OCI-LY7 (cell line): ENCODE data around the gene LDHD. TPM values are rescaled to one million over a fixed set of nuclear protein-coding genes. Genes with fewer than 3 reads are reported as not detected.

Experiments
- BruUV-seq: library from RNA; stranded (reverse); fragments of 400-500 nt; replicated peaks from 2 replicates; lab custom pipeline; 2021; lab: Mats Ljungman, UMichigan
- CTCF ChIA-PET: fragments of 300-600 bp; sonication (Branson Sonifier 250); formaldehyde crosslinking; loops from one replicate; lab custom pipeline; 2022; ENCODE audit warnings: antibody characterized with exemption; ENCODE audit not compliant: unreplicated experiment; lab: Charles Lee
- POLR2A ChIA-PET: fragments of 300-600 bp; sonication (Branson Sonifier 250); formaldehyde crosslinking; loops from one replicate; lab custom pipeline; 2022; ENCODE audit warnings: antibody characterized with exemption; lab: Charles Lee
- DNase-seq: peaks from one replicate; pipeline ENCODE4 v3.0.0-alpha.2; 2015; ENCODE audit warnings: low spot score
- H2AFZ ChIP-seq: fragments of 200-600 bp; sonication (generic), shearing (Covaris generic); 2 replicates; pipeline ENCODE4 v1.6.1; 2014; ENCODE audit warnings: mild to moderate bottlenecking, antibody characterized with exemption, low read length, moderate library complexity
- H3K27ac ChIP-seq: fragments of 200-600 bp; sonication (generic); 2 replicates; pipeline ENCODE4 v1.5.1; 2014; ENCODE audit warnings: mixed run types, low read depth, mild to moderate bottlenecking, moderate library complexity, low read length, inconsistent platforms; ENCODE audit not compliant: poor library complexity, severe bottlenecking
- H3K36me3 ChIP-seq: fragments of 200-600 bp; sonication (generic); 2 replicates; pipeline ENCODE4 v1.6.1; 2014; ENCODE audit warnings: mild to moderate bottlenecking, antibody characterized with exemption, low read length, moderate library complexity, mixed read lengths; ENCODE audit not compliant: insufficient read depth
- H3K4me1 ChIP-seq: fragments of 200-600 bp; sonication (generic); 2 replicates; pipeline ENCODE4 v1.5.1; 2014; ENCODE audit warnings: mild to moderate bottlenecking, low read length; ENCODE audit not compliant: insufficient read depth, poor library complexity, severe bottlenecking
- H3K4me2 ChIP-seq: fragments of 200-600 bp; sonication (generic); 2 replicates; pipeline ENCODE4 v1.6.1; 2014; ENCODE audit warnings: mild to moderate bottlenecking, low read length
- H3K4me3 ChIP-seq: fragments of 200-600 bp; sonication (generic); 2 replicates; pipeline ENCODE4 v1.5.1; 2014; ENCODE audit warnings: mild to moderate bottlenecking, low read depth, low read length; ENCODE audit not compliant: poor library complexity, severe bottlenecking
- H3K79me2 ChIP-seq: fragments of 200-600 bp; sonication (generic); 2 replicates; pipeline ENCODE4 v1.6.1; 2016; ENCODE audit warnings: low read depth, mild to moderate bottlenecking, low read length, moderate library complexity, mixed read lengths; ENCODE audit not compliant: insufficient read depth
- H3K9me2 ChIP-seq: fragments of 200-600 bp; sonication (generic); 2 replicates; pipeline ENCODE4 v1.6.1; 2016; ENCODE audit warnings: mild to moderate bottlenecking, low read length, mixed read lengths; ENCODE audit not compliant: insufficient read depth
- H3K9me3 ChIP-seq: fragments of 200-600 bp; sonication (generic); 2 replicates; pipeline ENCODE4 v1.6.1; 2014; ENCODE audit warnings: mild to moderate bottlenecking, mixed run types, low read length, mixed read lengths
- H4K20me1 ChIP-seq: fragments of 200-600 bp; sonication (generic); 2 replicates; pipeline ENCODE4 v1.6.1; 2014; ENCODE audit warnings: mild to moderate bottlenecking, antibody characterized with exemption, low read length, moderate library complexity, mixed read lengths; ENCODE audit not compliant: insufficient read depth
- EZH2phosphoT487 ChIP-seq: fragments of 200-600 bp; sonication (generic); IDR thresholded peaks from 2 replicates; pipeline ENCODE4 v1.6.1; 2018; ENCODE audit warnings: low read depth, borderline replicate concordance, mild to moderate bottlenecking, mixed run types, antibody characterized with exemption, low read length, moderate library complexity, mixed read lengths
- intact Hi-C: fragments of 100-400 bp; cut with micrococcal nuclease; formaldehyde crosslinking; loops from one replicate; pipeline ENCODE4 v1.10.0; 2022; ENCODE audit not compliant: unreplicated experiment
- total RNA-seq, 2 experiments: library from RNA; depleted of rRNA in 1 of 2; stranded (reverse); fragments of >200 nt in 1 of 2; shearing (Covaris generic) in 1 of 2; gene quantifications; 2 replicates each; pipeline ENCODE4 v1.2.3, GENCODE V29; 2014 to 2022
- TF ChIP-seq, protein P1 (sequence below): fragments of 200-600 bp; sonication (generic); conservative IDR thresholded peaks from 2 replicates; pipeline ENCODE4 v1.5.1; 2014; ENCODE audit warnings: mild to moderate bottlenecking, antibody characterized with exemption, low read length, moderate library complexity, mixed read lengths

The LDHD gene
- total RNA-seq, 2 experiments from 2014 or later: 0.09 to 0.48 TPM

GRCh38 chr16:75147968-75148310 is 31.4 kb upstream of the LDHD start:
- Histone ChIP-seq H4K20me1 (0 out of 2 replicates have a peak, but pooled peaks cover 3% of the 10 kb centered on the region), H3K4me2 (peak overlapping the region; percentile 94; the same call in 1 of the 2 replicates), H3K4me3 (peak overlapping the region; percentile 79), H3K27ac (no peak overlapping the region), H3K79me2 (peaks cover 41% of the 10 kb centered on the region), H2AFZ (peak overlapping the region; percentile 65; the same call in 1 of the 2 replicates), H3K36me3 (peaks cover 27% of the 10 kb centered on the region), H3K9me3 (peaks cover 26% of the 10 kb centered on the region), H3K4me1 (peaks cover 9% of the 10 kb centered on the region), H3K9me2 (no peaks in the 10 kb centered on the region)
- CTCF ChIA-PET: no interaction called here
- BruUV-seq: no TSS peak
- intact Hi-C loops: no loop called here
- TF ChIP-seq, protein P1, sequence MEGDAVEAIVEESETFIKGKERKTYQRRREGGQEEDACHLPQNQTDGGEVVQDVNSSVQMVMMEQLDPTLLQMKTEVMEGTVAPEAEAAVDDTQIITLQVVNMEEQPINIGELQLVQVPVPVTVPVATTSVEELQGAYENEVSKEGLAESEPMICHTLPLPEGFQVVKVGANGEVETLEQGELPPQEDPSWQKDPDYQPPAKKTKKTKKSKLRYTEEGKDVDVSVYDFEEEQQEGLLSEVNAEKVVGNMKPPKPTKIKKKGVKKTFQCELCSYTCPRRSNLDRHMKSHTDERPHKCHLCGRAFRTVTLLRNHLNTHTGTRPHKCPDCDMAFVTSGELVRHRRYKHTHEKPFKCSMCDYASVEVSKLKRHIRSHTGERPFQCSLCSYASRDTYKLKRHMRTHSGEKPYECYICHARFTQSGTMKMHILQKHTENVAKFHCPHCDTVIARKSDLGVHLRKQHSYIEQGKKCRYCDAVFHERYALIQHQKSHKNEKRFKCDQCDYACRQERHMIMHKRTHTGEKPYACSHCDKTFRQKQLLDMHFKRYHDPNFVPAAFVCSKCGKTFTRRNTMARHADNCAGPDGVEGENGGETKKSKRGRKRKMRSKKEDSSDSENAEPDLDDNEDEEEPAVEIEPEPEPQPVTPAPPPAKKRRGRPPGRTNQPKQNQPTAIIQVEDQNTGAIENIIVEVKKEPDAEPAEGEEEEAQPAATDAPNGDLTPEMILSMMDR: no peak
- POLR2A ChIA-PET: interaction anchor here (0.6 kb wide), 1 partner anchor 308 kb away, joined by 3 read pairs; no protein-coding TSS in a partner anchor
- no peak for DNase-seq

DNA sequence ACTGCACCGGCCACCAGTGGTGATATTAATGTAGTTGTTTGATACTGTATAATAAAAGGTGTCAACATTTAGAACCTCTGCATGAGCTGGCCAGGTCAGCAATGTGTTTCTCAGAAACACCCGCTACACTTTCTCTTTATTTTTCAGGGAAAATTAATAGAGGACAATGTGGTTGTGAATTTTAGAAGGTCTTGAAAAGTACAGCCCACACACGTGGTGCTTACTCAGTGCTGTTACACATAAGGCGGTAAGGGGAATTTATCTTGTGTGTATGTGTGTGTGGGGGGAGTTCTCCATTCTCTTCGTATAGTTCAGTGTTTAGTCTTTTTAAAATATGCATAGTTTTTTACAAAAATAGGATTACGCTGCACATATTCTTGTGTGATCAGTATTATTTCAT is 27.4 kb upstream of the LDHD start:
- Histone ChIP-seq H4K20me1 (no peaks in the 10 kb centered on the region), H3K9me3 (no peaks in the 10 kb centered on the region), H3K9me2 (no peaks in the 10 kb centered on the region), H3K79me2 (peaks cover 1% of the 10 kb centered on the region; the same call in 1 of the 2 replicates), H3K27ac (no peak overlapping the region), H3K36me3 (no peaks in the 10 kb centered on the region), H3K4me2 (no peak overlapping the region), H2AFZ (no peak overlapping the region), H3K4me3 (no peak overlapping the region), H3K4me1 (peaks cover 10% of the 10 kb centered on the region)
- DNase-seq: no peak
- no peak for TF ChIP-seq EZH2phosphoT487
- TF ChIP-seq, protein P1: no peak
- no TSS peak for BruUV-seq
- intact Hi-C loops: no loop called here
- CTCF ChIA-PET: no interaction called here
- POLR2A ChIA-PET: interaction anchor here (0.5 kb wide), 1 partner anchor 159 kb away, joined by 4 read pairs; the partner anchor contains the start of gene WDR59

GRCh38 chr16:75139498-75139897 is 22.9 kb upstream of the LDHD start:
- CTCF ChIA-PET: no interaction called here
- no peak overlapping the region for H3K27ac ChIP-seq
- H3K4me1 ChIP-seq: peaks cover 17% of the 10 kb centered on the region
- no peaks in the 10 kb centered on the region for H3K9me2 ChIP-seq
- BruUV-seq: no TSS peak
- H3K4me3 ChIP-seq: no peak overlapping the region
- POLR2A ChIA-PET: interaction anchor here (1.6 to 2.6 kb wide), 2 partner anchors 29 to 155 kb away, joined by 5 to 8 read pairs; partner anchors contain the start of gene WDR59
- no peak overlapping the region for H3K4me2 ChIP-seq
- no peaks in the 10 kb centered on the region for H3K36me3 ChIP-seq
- intact Hi-C loops: no loop called here
- H3K79me2 ChIP-seq: no peaks in the 10 kb centered on the region
- no peak for TF ChIP-seq EZH2phosphoT487
- TF ChIP-seq, protein P1: no peak
- no peaks in the 10 kb centered on the region for H3K9me3 ChIP-seq
- no peak for DNase-seq
- no peaks in the 10 kb centered on the region for H4K20me1 ChIP-seq
- H2AFZ ChIP-seq: no peak overlapping the region
